ENCODE measurements around the gene EML6.

The EML6 gene

DNA sequence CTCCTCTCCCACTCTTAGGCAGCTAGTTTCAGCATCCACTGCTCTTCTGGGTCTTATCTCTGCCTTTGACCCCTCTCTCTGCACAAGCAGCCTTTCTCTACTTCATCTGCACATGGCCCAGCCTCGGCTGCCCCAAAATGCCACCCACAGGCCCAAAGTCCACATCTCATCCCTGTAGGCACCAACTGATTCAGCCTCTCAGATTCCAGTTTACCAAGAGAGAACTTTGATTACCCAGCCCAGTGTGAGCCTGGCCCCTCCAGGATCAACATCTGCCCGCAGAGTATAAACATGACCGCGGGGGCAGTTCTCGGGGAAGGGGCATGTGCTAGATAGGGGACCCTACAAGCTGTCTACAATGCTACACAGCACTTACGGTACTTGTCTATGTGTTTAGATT, 185.1 kb downstream of the EML6 start:
- Histone ChIP-seq H3K4me1 (ENCODE audit: control insufficient read depth, insufficient read depth, low read length) (peaks cover 18% of the 10 kb centered on the region), H3K9ac (ENCODE audit: low read depth, low read length) (no peak overlapping the region), H3K36me3 (ENCODE audit: insufficient read depth, low read length) (no peaks in the 10 kb centered on the region), H3K27me3 (ENCODE audit: control insufficient read depth, insufficient read depth, low read length) (no peaks in the 10 kb centered on the region), H3K4me2 (ENCODE audit: low read length) (no peak overlapping the region), H3K4me3 (ENCODE audit: low read length) (no peak overlapping the region), H3K9me3 (replicated peaks; ENCODE audit: low read length) (no peaks in the 10 kb centered on the region)

DNA sequence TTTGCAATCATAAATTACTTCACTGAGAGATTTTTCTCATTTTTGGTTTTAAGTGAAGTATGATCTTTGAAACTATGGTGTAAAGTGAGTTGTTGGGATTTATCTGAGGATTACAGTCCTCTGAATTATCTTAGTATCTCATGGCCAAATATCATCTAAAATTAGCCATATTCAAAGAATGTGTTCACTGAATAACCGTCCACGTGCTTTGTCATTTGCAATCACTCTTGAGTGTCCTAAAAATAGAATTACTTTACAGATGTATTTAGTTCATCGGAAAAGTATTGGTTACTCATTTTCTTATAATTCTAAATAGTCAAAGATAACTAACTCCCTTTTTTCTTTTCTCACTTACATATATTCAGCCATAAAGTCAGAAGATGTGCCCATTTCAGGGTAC, 185.5 kb downstream of the EML6 start:
- Histone ChIP-seq H3K4me2 (ENCODE audit: low read length) (no peak overlapping the region), H3K27me3 (ENCODE audit: control insufficient read depth, insufficient read depth, low read length) (no peaks in the 10 kb centered on the region), H3K36me3 (ENCODE audit: insufficient read depth, low read length) (no peaks in the 10 kb centered on the region)

DNA sequence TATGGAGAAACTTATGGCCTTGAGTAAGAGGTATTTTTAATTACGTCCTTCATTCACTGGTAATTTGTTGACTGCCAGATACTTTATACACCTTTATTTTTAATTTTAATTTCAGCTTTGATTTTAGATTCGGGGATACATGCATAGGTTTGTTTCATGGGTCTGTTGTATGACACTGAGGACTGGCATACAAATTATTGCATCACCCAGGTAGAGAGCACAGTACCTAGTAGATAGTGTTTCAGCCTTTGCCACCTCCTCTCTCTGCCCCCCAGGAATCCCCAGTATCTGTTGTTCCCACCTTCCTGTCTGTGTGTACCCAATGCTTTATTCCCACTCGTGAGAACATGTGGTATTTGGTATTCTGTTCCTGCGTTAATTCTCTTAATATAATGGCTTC, 188.8 kb downstream of the EML6 start:
- Histone ChIP-seq H3K4me3 (ENCODE audit: low read length) (no peak overlapping the region), H3K4me1 (ENCODE audit: control insufficient read depth, insufficient read depth, low read length) (peaks cover 7% of the 10 kb centered on the region), H3K4me2 (ENCODE audit: low read length) (no peak overlapping the region), H3K9ac (ENCODE audit: low read depth, low read length) (no peak overlapping the region), H3K27me3 (ENCODE audit: control insufficient read depth, insufficient read depth, low read length) (no peaks in the 10 kb centered on the region), H3K36me3 (ENCODE audit: insufficient read depth, low read length) (no peaks in the 10 kb centered on the region), H3K9me3 (replicated peaks; ENCODE audit: low read length) (no peaks in the 10 kb centered on the region)

More for the DNA sequence above, 185.5 kb downstream of the EML6 start:
- no peak overlapping the region for H3K9ac ChIP-seq (ENCODE audit: low read depth, low read length)
- H3K4me1 ChIP-seq (ENCODE audit: control insufficient read depth, insufficient read depth, low read length): peaks cover 16% of the 10 kb centered on the region
- no peak overlapping the region for H3K4me3 ChIP-seq (ENCODE audit: low read length)
- no peaks in the 10 kb centered on the region for H3K9me3 ChIP-seq (replicated peaks; ENCODE audit: low read length)

DNA sequence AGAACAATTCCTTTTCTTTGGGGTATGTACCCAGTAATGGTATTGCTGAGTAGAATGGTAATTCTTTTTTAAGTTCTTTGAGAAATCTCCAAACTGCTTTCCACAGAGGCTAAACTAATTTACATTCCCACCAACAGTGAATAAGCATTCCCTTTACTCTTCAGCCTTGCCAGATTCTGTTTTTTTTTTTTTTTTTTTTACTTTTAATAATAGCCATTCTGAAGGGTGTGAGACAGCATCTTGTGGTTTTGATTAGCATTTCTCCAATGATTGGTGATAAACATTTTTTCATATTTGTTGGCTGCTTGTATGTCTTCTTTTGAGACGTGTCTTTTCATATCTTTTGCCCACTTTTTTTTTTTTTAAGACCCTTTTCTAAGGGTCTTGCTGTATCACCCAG, 189.4 kb downstream of the EML6 start:
- H3K9ac ChIP-seq (ENCODE audit: low read depth, low read length): no peak overlapping the region
- no peak overlapping the region for H3K4me2 ChIP-seq (ENCODE audit: low read length)
- H3K9me3 ChIP-seq (replicated peaks; ENCODE audit: low read length): no peaks in the 10 kb centered on the region
- H3K36me3 ChIP-seq (ENCODE audit: insufficient read depth, low read length): no peaks in the 10 kb centered on the region
- H3K4me3 ChIP-seq (ENCODE audit: low read length): no peak overlapping the region
- H3K27me3 ChIP-seq (ENCODE audit: control insufficient read depth, insufficient read depth, low read length): no peaks in the 10 kb centered on the region
- peaks cover 7% of the 10 kb centered on the region for H3K4me1 ChIP-seq (ENCODE audit: control insufficient read depth, insufficient read depth, low read length)

DNA sequence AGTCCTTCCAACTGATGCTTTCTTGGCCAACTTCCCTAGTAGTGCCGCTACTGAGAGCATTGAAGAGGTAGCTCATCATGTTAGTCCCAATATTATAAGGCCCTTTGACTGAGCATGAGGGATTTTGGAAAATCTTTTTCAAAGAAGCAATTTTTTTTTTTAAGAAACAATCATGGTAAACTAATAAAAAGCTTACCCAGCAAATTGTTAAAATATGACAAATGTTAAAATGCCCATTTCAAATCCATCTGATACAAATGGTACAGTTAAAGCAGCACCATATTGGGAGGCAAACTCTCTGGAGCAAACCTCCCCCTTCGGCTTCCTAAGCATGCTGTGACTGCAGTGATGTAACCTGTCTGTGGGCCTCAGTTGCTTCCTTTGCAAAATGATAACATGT, 191.2 kb downstream of the EML6 start:
- H3K4me2 ChIP-seq (ENCODE audit: low read length): no peak overlapping the region
- no peaks in the 10 kb centered on the region for H3K9me3 ChIP-seq (replicated peaks; ENCODE audit: low read length)
- H3K4me3 ChIP-seq (ENCODE audit: low read length): no peak overlapping the region
- H3K27me3 ChIP-seq (ENCODE audit: control insufficient read depth, insufficient read depth, low read length): no peaks in the 10 kb centered on the region
- H3K36me3 ChIP-seq (ENCODE audit: insufficient read depth, low read length): no peaks in the 10 kb centered on the region
- H3K4me1 ChIP-seq (ENCODE audit: control insufficient read depth, insufficient read depth, low read length): no peaks in the 10 kb centered on the region
- no peak overlapping the region for H3K9ac ChIP-seq (ENCODE audit: low read depth, low read length)

DNA sequence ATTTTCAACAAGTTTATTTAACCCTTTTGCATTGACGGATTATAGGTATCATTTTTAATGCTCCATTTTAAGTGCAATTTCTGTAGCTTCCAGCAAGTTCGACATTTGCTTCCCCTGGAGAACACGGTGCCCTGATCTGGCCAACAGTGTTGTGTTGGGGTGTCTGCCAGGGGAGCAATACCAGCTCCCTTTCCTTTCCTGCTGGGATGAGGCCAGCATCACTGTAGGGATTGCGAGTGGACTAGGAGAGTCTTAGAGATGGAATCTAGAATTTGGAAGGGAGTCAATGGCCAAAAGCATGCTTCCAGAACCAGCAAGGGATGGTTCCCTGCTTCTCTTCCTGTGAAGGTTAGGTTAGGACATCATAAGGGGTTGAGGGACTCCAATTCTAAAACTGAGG, 191.6 kb downstream of the EML6 start:
- Histone ChIP-seq H3K4me2 (ENCODE audit: low read length) (no peak overlapping the region), H3K9ac (ENCODE audit: low read depth, low read length) (no peak overlapping the region), H3K36me3 (ENCODE audit: insufficient read depth, low read length) (no peaks in the 10 kb centered on the region), H3K4me1 (ENCODE audit: control insufficient read depth, insufficient read depth, low read length) (no peaks in the 10 kb centered on the region), H3K4me3 (ENCODE audit: low read length) (no peak overlapping the region), H3K27me3 (ENCODE audit: control insufficient read depth, insufficient read depth, low read length) (no peaks in the 10 kb centered on the region), H3K9me3 (replicated peaks; ENCODE audit: low read length) (peaks cover under 1% of the 10 kb centered on the region)

DNA sequence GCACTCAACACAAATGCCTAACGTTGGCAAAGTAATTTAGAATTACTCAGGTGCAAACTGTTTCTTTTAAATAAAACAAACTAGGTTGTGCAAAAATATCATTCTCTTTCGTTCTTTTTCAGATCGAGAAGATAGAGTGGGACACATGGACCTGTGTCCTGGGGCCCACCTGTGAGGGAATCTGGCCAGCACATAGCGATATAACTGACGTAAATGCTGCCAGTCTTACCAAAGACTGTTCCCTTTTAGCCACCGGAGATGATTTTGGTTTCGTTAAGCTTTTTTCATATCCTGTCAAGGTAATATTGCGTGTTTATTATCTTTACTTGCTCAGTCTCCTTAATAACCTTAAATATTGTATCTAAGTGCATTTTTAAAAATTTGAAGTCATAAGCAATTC, 193.2 kb downstream of the EML6 start:
- no peak overlapping the region for H3K4me3 ChIP-seq (ENCODE audit: low read length)
- H3K4me2 ChIP-seq (ENCODE audit: low read length): no peak overlapping the region
- no peaks in the 10 kb centered on the region for H3K4me1 ChIP-seq (ENCODE audit: control insufficient read depth, insufficient read depth, low read length)
- peaks cover 8% of the 10 kb centered on the region for H3K9me3 ChIP-seq (replicated peaks; ENCODE audit: low read length)
- H3K27me3 ChIP-seq (ENCODE audit: control insufficient read depth, insufficient read depth, low read length): no peaks in the 10 kb centered on the region
- no peak overlapping the region for H3K9ac ChIP-seq (ENCODE audit: low read depth, low read length)
- no peaks in the 10 kb centered on the region for H3K36me3 ChIP-seq (ENCODE audit: insufficient read depth, low read length)

DNA sequence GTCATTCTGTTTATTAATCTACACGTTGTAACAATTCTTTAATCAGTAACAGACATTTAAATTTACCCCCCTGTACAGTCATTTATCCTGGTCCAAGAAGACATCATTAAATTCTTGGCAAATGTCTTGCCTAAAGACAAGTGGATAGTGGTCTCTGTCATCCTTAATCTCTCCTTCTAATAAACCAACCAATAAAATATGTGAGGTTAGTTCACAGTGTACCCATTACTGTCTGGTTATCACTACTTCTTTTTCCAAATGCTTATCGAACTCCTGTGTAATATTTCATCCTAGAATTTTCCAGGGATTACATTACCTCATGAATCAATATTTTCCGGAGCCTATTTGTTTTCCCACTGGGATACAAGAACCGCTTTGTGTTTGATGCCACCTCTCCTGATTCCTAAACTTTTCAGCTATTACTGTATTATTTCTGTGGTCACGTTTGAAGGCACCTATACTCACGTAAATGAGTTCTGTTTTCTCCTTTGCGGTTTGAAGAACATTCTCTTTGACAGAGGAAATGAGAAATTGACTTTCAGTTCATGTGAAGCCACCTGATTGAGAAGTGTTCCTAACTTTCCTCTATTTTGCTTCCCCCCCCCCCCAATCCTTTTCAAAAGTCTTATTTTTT, 195.3 kb downstream of the EML6 start:
- Histone ChIP-seq H3K4me1 (ENCODE audit: control insufficient read depth, insufficient read depth, low read length) (peaks cover 1% of the 10 kb centered on the region), H3K27me3 (ENCODE audit: control insufficient read depth, insufficient read depth, low read length) (no peaks in the 10 kb centered on the region), H3K4me3 (ENCODE audit: low read length) (no peak overlapping the region), H3K9me3 (replicated peaks; ENCODE audit: low read length) (peaks cover 8% of the 10 kb centered on the region), H3K36me3 (ENCODE audit: insufficient read depth, low read length) (no peaks in the 10 kb centered on the region), H3K9ac (ENCODE audit: low read depth, low read length) (no peak overlapping the region), H3K4me2 (ENCODE audit: low read length) (no peak overlapping the region)

DNA sequence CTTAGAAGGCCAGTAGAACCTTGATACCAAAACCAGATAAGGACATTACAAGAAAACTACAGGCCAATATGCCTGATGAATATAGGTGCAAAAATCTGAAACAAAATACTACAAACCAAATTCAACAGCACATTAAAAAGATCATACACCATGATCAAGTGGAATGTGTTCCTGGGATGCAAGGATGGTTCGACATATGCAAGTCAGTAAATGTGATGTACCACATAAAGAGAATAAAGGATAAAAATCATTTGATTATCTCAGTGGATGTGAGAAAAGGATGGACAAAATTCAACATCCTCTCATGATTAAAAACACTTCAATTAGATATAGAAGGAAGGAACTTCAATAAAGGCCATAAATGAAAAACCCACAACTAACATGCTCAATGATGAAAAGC, 197.2 kb downstream of the EML6 start:
- H3K27me3 ChIP-seq (ENCODE audit: control insufficient read depth, insufficient read depth, low read length): no peaks in the 10 kb centered on the region
- peaks cover 8% of the 10 kb centered on the region for H3K9me3 ChIP-seq (replicated peaks; ENCODE audit: low read length)
- peaks cover 6% of the 10 kb centered on the region for H3K4me1 ChIP-seq (ENCODE audit: control insufficient read depth, insufficient read depth, low read length)
- no peak overlapping the region for H3K9ac ChIP-seq (ENCODE audit: low read depth, low read length)
- H3K4me2 ChIP-seq (ENCODE audit: low read length): no peak overlapping the region
- no peaks in the 10 kb centered on the region for H3K36me3 ChIP-seq (ENCODE audit: insufficient read depth, low read length)
- H3K4me3 ChIP-seq (ENCODE audit: low read length): no peak overlapping the region

DNA sequence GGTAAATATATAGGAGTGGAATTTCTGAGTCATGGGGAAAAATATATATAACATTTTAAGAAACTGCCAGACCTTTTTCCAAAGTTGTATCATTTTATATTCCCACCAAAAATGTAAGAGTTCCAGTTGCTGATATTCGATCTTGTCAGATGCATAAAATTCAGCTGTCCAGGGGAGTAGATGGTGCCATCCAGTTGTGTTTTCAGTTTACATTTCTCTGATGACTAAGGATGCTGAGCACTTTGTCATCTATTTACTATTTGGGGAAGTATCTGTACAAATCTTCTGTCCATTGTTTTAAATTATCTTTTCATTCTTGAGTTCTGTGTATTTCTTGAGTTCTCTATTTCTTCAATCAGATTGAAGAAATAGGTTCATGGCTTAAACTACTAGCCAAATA, 200.7 kb downstream of the EML6 start:
- no peak overlapping the region for H3K9ac ChIP-seq (ENCODE audit: low read depth, low read length)
- H3K4me2 ChIP-seq (ENCODE audit: low read length): no peak overlapping the region
- H3K4me3 ChIP-seq (ENCODE audit: low read length): no peak overlapping the region
- no peaks in the 10 kb centered on the region for H3K36me3 ChIP-seq (ENCODE audit: insufficient read depth, low read length)
- H3K4me1 ChIP-seq (ENCODE audit: control insufficient read depth, insufficient read depth, low read length): peaks cover 6% of the 10 kb centered on the region
- peaks cover 8% of the 10 kb centered on the region for H3K9me3 ChIP-seq (replicated peaks; ENCODE audit: low read length)
- no peaks in the 10 kb centered on the region for H3K27me3 ChIP-seq (ENCODE audit: control insufficient read depth, insufficient read depth, low read length)

DNA sequence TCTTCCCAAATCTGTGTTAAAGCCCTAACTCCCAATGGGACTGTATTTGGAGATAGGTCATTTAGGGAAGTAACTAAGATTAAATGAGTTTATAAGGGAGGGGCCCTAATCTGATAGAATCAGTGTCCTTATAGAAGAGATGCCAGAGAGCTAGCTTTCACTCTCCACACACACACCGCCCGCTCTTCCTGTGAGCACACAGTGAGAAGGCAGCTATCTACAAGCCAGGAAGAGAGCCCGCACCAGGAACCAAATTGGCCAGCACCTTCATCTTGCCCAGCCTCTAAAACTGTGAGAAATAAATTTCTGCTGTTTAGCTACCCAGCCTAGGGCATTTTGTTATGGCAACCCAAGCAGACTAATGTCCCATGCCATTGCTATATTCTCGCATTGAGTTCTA, 201.6 kb downstream of the EML6 start:
- Histone ChIP-seq H3K9me3 (replicated peaks; ENCODE audit: low read length) (peaks cover 8% of the 10 kb centered on the region), H3K4me1 (ENCODE audit: control insufficient read depth, insufficient read depth, low read length) (peaks cover 6% of the 10 kb centered on the region), H3K27me3 (ENCODE audit: control insufficient read depth, insufficient read depth, low read length) (no peaks in the 10 kb centered on the region), H3K4me3 (ENCODE audit: low read length) (no peak overlapping the region), H3K4me2 (ENCODE audit: low read length) (no peak overlapping the region), H3K36me3 (ENCODE audit: insufficient read depth, low read length) (no peaks in the 10 kb centered on the region), H3K9ac (ENCODE audit: low read depth, low read length) (no peak overlapping the region)

DNA sequence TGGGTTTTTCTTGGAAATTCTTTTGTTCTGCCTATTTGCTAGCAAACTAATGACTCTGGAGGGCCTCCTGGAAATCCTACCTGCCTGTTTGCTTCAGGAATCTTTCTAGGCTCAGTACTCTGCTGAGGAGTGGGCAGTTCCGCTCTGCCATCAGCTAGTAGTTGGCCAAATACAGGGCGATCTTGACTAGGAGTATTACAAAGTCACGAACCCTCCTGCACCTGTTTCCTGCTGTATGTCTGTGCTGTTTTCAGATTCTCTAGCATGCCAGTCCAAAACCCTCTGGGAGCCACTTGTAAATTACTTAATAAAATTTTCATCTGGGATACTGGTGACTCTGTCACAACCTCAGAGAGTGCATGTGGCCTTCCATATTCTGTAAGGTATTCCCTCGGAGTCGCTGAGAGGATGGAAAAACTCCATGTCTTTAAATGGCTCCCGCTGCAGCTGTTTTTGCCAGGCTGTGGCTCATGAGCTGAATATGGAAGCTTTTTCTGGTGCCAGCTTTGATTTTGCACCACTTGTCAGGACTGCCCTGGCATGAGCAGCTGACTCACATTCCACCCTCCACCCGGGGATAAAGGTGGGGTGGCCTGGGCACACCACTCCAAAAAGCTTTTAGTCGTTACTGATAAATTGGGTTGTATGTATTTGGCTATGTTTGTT, 203.8 kb downstream of the EML6 start:
- Histone ChIP-seq H3K27me3 (ENCODE audit: control insufficient read depth, insufficient read depth, low read length) (no peaks in the 10 kb centered on the region), H3K9ac (ENCODE audit: low read depth, low read length) (no peak overlapping the region), H3K9me3 (replicated peaks; ENCODE audit: low read length) (no peaks in the 10 kb centered on the region), H3K4me2 (ENCODE audit: low read length) (no peak overlapping the region), H3K4me1 (ENCODE audit: control insufficient read depth, insufficient read depth, low read length) (peaks cover 6% of the 10 kb centered on the region), H3K36me3 (ENCODE audit: insufficient read depth, low read length) (no peaks in the 10 kb centered on the region), H3K4me3 (ENCODE audit: low read length) (no peak overlapping the region)

All from skeletal muscle satellite cell (primary cell).